MG63 (cell line): Measurements from ENCODE around the gene HDGFL2. TPM values are rescaled to one million over a fixed set of nuclear protein-coding genes. Genes with fewer than 3 reads are reported as not detected.

Experiments
- DNase-seq: peaks from one replicate; pipeline ENCODE4 v3.0.0-alpha.2; 2020
- H3K27me3 ChIP-seq: fragments of 250-450 bp; sonication (Bioruptor Pico); 2 replicates; pipeline ENCODE4 v1.5.1; 2020; ENCODE audit warnings: mild to moderate bottlenecking, moderate library complexity
- H3K36me3 ChIP-seq: fragments of 250-450 bp; sonication (Bioruptor Pico); 2 replicates; pipeline ENCODE4 v1.5.1; 2020; ENCODE audit warnings: mild to moderate bottlenecking, moderate library complexity
- H3K4me3 ChIP-seq: fragments of 250-450 bp; sonication (Bioruptor Pico); 2 replicates; pipeline ENCODE4 v1.5.1; 2020; ENCODE audit warnings: mild to moderate bottlenecking, moderate library complexity
- H3K9me3 ChIP-seq: fragments of 250-450 bp; sonication (Bioruptor Pico); 2 replicates; pipeline ENCODE4 v1.5.1; 2020; ENCODE audit warnings: mild to moderate bottlenecking, moderate library complexity
- total RNA-seq: library from RNA; depleted of rRNA; stranded (reverse); fragments of >200 nt; shearing (Covaris generic); gene quantifications from 2 replicates; pipeline ENCODE4 v1.2.3, GENCODE V29; 2014; ENCODE audit warnings: low replicate concordance; rRNA removed

The HDGFL2 gene
- 19.5 and 29.8 TPM in 2 replicates for total RNA-seq

DNA sequence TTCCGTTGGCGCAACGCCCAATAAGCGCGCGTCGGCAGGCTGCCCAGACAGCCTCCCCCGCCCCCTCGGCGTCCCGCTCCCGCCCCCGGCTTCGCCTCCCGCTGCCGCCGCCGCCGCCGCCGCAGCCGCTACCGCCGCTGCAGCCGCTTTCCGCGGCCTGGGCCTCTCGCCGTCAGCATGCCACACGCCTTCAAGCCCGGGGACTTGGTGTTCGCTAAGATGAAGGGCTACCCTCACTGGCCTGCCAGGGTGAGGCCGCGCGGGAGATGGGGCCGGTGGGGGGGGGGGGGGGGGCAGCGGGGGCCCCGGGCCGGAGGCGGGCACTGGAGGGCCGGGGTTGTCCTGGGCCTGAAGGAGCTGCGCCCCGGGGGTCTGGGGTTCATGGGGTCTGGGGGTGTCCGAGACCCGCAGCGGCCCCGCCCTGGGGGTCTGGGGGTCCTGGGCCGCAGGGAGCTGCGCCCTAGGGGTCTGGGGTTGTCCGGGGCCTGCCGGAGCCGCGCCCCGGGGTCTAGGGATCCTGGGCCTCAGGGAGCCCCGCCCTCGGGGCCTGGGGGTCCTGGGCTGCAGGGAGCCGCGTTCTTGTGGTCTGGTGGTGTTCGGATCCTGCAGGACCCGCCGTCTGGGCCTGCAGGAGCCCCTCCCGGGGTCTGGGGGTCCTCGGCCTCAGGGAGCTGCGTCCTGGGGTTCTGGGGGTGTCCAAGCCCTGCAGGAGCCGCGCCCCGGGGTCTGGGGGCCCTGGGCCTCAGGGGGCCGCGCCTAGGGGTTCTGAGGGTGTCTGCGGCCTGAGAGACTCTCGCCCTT lies at the start of gene HDGFL2:
Gene HDGFL2, plus strand, starts transcription at position 124 of the 801 bp plus-strand sequence. Its CDS starts 54 bp downstream, at position 178.
- H3K4me3 ChIP-seq = peak within 1 kb of the TSS; percentile 62
- DNase-seq = no peak
- H3K9me3 ChIP-seq = no peaks in the 10 kb centered on the region
- no peaks in the 10 kb centered on the region for H3K36me3 ChIP-seq
- H3K27me3 ChIP-seq = no peaks in the 10 kb centered on the region

DNA sequence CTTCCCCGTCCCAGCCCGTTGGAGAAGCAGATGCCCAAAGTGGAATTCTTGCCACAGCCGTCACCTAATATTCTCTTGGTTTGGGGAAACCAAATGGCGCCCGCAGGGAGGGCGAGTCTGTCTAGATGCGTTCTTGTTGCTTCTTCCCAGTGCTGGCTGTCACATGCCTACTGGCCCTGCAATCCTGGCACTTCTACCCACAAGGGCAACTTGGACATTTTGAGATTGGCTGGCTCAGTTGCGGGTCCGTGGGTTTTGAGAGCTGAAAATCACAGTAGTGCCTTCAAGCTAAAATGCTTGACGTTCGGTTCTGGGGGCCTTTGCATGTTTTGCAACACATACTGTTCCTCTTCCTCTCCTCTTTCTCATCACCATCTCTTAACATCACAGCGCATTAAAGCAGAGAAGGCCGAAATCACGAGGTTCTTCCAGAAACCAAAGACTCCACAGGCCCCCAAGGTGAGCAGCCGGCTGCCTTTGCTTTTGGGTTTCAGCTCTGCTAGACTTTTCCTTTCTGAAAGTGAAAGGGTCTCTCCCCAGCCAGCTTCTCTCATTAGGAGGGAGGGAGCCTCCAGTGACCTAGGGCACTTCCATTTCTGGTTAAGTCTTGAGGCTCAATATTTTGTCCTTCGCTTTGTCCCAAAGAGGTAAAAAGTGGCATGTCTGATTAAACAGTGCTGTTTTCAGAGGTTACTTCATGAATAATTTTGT lies 48.5 kb upstream of the HDGFL2 start:
- DNase-seq = no peak
- Histone ChIP-seq H3K27me3 (no peaks in the 10 kb centered on the region), H3K9me3 (no peaks in the 10 kb centered on the region), H3K36me3 (peaks cover 3% of the 10 kb centered on the region), H3K4me3 (no peak overlapping the region)

DNA sequence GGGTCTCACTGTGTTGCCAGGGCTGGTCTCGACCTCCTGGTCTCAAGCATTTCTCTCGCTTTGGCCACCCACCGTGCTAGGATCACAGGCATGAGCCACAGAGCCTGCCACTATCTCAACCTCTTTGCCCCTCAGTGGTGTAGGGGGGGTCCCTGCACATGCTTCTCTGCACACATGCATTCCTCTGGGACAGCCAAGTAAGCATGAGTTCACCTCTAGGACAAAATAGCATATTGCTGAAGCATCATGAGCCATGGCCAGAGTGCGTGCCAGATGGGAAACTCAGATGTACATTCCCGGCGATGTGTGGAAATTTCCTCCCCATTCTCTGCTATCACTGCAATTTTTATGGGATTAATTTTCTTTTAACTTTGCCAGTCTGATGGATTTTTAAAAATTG lies 46.6 kb upstream of the HDGFL2 start:
- H3K9me3 ChIP-seq = no peaks in the 10 kb centered on the region
- peaks cover 3% of the 10 kb centered on the region for H3K36me3 ChIP-seq
- H3K4me3 ChIP-seq = no peak overlapping the region
- H3K27me3 ChIP-seq = no peaks in the 10 kb centered on the region
- no peak for DNase-seq

DNA sequence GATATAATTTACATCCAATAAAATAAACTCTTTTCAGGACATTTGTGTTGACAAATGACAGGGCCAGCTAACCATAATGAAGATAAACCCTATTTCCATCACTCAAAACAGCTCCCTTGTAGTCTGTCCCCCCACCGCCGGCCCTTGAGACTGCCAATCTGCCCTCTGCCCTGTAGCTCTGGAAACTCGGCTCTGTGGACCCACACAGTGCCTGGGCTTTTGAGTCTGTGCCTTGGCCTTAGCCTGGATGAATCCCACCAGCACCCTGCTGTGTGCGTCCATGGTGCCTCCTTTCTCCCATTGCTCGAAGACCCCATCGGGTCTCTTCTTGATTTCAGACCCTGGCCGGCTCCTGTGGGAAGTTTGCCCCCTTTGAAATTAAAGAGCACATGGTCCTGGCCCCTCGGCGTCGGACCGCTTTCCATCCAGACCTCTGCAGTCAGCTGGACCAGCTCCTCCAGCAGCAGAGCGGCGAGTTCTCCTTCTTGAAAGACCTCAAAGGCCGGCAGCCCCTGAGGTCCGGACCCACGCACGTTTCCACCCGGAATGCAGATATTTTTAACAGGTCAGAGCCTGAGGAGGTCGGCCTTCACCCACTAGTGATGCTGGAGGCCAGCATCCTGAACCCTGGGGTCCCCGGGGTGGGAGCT lies 43.6 kb upstream of the HDGFL2 start:
- H3K27me3 ChIP-seq = no peaks in the 10 kb centered on the region
- no peak for DNase-seq
- H3K4me3 ChIP-seq = no peak overlapping the region
- H3K36me3 ChIP-seq = peaks cover 3% of the 10 kb centered on the region
- no peaks in the 10 kb centered on the region for H3K9me3 ChIP-seq

DNA sequence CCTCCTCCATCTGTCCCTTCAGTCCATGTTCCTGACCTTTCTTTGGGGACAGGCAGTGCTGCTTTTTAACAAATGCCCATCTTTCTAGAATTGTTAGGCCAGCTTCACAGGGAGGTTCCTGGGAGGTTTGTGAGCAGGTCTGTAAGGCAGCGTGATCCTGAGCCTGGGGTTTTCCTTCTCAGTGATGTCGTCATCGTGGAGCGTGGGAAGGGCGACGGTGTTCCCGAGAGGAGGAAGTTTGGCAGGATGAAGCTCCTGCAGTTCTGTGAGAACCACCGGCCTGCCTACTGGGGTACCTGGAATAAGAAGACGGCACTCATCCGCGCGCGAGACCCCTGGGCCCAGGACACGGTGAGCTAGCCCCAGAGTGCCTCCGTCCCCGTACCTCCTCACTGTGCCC lies 42.8 kb upstream of the HDGFL2 start:
- H3K36me3 ChIP-seq = peaks cover 3% of the 10 kb centered on the region
- no peaks in the 10 kb centered on the region for H3K27me3 ChIP-seq
- H3K4me3 ChIP-seq = no peak overlapping the region
- no peaks in the 10 kb centered on the region for H3K9me3 ChIP-seq
- no peak for DNase-seq

DNA sequence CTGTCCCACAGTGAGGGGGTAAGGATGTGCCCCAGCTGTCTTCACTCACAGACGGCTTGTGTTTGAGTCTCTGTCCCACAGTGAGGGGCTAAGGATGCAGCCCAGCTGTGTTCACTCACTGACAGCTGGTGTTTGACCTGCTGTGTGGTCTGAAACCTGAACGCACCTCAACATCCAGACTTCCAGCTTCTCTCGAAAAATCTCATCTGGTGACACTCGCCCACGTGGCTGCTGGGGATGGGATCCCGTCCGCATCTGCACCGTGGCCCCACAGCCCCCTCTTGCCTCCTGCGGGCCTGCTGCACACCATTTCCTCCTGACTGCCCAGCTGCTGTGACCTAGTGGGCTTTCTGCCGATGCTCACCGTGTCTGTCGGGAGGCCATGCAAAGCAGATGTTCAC lies 42.3 kb upstream of the HDGFL2 start:
- H3K4me3 ChIP-seq = no peak overlapping the region
- no peaks in the 10 kb centered on the region for H3K27me3 ChIP-seq
- no peaks in the 10 kb centered on the region for H3K9me3 ChIP-seq
- no peak for DNase-seq
- H3K36me3 ChIP-seq = peaks cover 3% of the 10 kb centered on the region

DNA sequence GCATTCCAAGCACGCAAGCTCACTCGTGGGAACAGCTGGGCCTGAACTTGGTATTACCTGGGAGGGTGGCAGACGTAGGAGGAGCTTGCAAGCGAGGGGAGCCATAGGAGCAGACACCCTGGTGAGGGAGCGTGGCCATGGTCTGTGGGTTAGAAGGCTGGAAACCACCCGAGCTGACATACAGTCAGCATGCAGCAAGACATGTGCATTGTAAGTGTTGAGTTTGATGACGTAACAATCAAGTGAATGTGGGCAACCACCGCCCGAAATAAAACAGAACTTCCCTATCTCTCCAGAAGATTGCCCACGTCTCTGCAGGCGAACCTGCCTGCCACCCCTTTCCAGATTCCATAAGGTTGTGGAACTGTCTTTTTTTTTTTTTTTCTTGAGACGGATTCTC lies 41.3 kb upstream of the HDGFL2 start:
- Histone ChIP-seq H3K36me3 (peaks cover under 1% of the 10 kb centered on the region), H3K9me3 (no peaks in the 10 kb centered on the region), H3K27me3 (no peaks in the 10 kb centered on the region), H3K4me3 (no peak overlapping the region)
- no peak for DNase-seq

DNA sequence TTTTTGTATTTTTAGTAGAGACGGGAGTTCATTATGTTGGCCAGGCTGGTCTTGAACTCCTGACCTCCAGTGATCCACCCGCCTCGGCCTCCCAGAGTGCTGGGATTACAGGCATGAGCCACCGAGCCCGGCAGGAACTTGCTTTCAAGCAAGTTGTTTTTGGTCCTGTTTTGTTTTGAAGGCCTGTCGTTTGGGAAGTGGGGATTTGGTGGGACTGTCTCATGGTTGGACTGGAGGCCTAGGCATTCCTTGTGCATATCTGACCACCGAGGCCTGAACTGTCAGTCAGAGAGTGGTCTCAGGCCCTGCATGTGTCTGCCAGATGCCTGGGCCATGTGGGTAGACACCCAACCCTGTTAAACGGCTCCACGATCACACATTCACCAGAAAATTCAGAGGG lies 40.8 kb upstream of the HDGFL2 start:
- no peak for DNase-seq
- H3K36me3 ChIP-seq = no peaks in the 10 kb centered on the region; the same call in 1 of the 2 replicates
- no peak overlapping the region for H3K4me3 ChIP-seq
- H3K9me3 ChIP-seq = no peaks in the 10 kb centered on the region
- H3K27me3 ChIP-seq = no peaks in the 10 kb centered on the region

DNA sequence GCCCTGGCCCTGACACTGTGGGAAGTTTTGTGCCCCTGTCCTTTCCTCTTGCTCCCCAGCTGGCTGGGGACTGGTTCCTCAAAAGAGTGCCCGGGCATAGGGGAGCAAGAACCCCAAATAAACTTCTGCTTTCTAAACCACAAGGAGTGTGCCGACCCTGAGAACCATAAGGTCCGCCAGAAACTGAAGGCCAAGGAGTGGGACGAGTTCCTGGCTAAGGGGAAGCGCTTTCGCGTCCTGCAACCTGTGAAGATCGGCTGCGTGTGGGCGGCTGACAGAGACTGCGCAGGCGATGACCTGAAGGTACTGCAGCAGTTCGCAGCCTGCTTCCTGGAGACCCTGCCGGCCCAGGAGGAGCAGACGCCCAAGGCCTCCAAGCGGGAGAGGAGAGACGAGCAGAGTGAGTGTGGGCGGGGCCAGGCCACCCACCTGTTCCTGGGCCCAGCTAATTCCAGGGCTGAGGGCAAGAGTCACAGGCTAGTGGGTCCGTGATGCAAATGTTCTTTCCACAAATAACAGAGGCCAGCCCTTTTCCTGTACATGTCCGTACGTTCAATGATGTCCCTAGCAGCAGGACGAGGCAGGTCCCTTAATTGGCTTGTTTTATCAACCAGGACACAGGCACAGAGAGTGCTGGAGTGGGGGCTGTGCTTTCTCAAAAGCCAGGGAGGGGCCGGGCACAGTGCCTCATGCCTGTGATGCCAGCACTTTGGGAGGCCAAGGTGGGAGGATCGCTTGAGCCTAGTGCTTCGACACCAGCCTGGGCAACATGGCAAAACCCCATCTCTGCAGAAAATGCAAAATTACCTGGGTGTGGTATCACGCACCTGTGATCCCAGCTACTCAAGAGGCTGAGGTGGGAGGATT lies 40.1 kb upstream of the HDGFL2 start:
- H3K27me3 ChIP-seq = no peaks in the 10 kb centered on the region
- H3K9me3 ChIP-seq = no peaks in the 10 kb centered on the region
- no peak overlapping the region for H3K4me3 ChIP-seq
- DNase-seq = no peak
- no peaks in the 10 kb centered on the region; the same call in 1 of the 2 replicates for H3K36me3 ChIP-seq

DNA sequence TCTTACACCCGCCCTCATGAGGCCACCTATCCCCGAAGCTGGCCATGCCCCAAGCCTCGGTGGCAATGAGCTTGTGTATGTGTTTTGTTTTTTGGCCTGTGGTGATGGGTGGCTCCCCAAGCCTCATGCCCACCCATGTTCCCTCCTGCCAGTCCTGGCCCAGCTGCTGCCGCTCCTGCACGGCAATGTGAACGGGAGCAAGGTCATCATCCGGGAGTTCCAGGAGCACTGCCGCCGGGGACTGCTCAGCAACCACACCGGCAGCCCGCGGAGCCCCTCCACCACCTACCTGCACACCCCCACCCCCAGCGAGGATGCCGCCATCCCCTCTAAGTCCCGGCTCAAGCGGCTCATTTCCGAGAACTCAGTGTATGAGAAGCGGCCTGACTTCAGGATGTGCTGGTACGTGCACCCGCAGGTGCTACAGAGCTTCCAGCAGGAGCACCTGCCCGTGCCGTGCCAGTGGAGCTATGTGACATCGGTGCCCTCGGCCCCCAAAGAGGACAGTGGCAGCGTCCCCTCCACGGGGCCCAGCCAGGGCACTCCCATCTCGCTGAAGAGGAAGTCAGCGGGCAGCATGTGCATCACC lies 39.1 kb upstream of the HDGFL2 start:
- DNase-seq = no peak
- Histone ChIP-seq H3K9me3 (no peaks in the 10 kb centered on the region), H3K27me3 (no peaks in the 10 kb centered on the region), H3K36me3 (no peaks in the 10 kb centered on the region; the same call in 1 of the 2 replicates), H3K4me3 (no peak overlapping the region)

DNA sequence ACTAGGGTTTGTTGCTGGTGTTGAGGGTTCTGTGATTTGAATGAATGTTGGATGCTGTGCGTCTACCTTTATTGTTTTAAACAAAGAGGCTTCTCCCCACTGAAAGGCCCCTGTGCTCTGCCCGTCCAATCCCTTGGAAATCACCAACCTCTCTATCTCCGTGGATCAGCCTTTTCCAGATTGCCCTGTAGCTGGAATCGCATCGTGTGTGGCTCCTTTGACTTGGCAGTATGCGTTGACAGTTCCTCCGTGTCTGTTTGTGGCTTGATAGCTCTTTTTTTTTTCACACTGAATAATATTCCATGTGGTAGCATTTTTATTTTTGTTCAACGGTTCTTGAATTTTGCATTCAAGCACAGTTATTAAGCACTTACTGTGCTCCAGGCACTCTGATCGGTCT lies 37.7 kb upstream of the HDGFL2 start:
- no peak for DNase-seq
- Histone ChIP-seq H3K27me3 (no peaks in the 10 kb centered on the region), H3K4me3 (no peak overlapping the region), H3K9me3 (no peaks in the 10 kb centered on the region), H3K36me3 (no peaks in the 10 kb centered on the region; the same call in 1 of the 2 replicates)

DNA sequence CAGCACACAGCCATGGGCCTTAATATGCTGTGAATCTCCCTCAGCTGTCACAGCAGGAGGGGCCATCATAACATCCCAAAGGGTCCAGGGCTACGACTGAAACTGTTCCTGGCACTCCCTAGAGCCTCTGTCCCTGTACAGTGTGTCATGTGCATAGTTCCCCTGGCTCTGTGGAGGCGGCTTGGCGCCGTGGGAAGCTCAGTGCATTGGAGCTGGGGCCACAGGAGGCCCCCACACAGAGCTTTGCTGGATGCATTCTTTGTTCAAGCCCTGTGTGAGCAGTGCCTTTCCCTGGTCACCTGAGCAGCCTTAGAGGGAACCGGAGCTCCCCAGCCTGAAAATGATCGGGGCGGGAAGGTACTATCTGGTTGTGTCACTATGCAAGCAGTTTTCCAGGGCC lies 35.9 kb upstream of the HDGFL2 start:
- H3K27me3 ChIP-seq = no peaks in the 10 kb centered on the region
- H3K4me3 ChIP-seq = no peak overlapping the region
- H3K36me3 ChIP-seq = no peaks in the 10 kb centered on the region; the same call in 1 of the 2 replicates
- no peak for DNase-seq
- H3K9me3 ChIP-seq = no peaks in the 10 kb centered on the region

DNA sequence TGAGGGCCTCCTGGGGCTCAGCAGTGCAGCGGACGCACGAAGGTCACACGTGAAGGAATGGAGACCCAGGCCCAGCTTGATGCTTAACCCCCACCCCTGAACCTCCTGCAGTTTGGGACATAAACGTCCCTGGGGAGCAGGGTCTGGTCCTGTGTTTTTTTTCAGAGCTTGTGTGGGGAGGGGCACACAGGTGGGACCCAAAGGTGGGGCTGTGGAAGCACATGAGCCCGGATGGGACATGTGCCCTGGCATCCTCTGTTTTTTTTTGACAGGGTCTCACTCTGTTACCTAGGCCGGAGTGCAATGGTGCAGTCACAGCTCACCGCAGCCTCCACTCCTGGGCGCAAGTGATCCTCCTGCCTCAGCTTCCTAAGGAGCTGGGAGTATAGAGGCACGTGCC lies 35.0 kb upstream of the HDGFL2 start:
- H3K4me3 ChIP-seq = no peak overlapping the region
- no peak for DNase-seq

DNA sequence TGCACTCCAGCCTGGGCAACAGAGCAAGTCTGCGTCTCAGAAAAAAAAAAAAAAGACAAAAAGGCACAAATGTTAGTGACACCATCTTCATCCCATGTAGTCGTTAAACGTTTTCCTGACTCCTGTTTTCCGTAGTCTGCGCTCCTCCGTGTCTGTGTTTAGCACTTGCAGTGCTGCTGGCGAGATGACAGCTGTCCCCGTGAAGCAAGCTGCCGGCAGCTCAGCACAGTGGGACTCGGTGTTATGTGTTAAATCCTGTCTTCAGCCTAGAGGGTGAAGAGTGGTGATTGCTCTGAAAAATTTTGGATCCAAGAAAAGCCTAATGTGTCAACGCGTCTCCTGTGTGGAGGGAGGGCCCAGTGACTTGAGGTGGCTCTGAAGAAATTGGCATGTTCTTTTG lies 32.9 kb upstream of the HDGFL2 start:
- H3K36me3 ChIP-seq = no peaks in the 10 kb centered on the region
- H3K9me3 ChIP-seq = no peaks in the 10 kb centered on the region

More for the DNA sequence above, 35.0 kb upstream of the HDGFL2 start:
- no peaks in the 10 kb centered on the region for H3K36me3 ChIP-seq
- no peaks in the 10 kb centered on the region for H3K27me3 ChIP-seq
- H3K9me3 ChIP-seq = no peaks in the 10 kb centered on the region

DNA sequence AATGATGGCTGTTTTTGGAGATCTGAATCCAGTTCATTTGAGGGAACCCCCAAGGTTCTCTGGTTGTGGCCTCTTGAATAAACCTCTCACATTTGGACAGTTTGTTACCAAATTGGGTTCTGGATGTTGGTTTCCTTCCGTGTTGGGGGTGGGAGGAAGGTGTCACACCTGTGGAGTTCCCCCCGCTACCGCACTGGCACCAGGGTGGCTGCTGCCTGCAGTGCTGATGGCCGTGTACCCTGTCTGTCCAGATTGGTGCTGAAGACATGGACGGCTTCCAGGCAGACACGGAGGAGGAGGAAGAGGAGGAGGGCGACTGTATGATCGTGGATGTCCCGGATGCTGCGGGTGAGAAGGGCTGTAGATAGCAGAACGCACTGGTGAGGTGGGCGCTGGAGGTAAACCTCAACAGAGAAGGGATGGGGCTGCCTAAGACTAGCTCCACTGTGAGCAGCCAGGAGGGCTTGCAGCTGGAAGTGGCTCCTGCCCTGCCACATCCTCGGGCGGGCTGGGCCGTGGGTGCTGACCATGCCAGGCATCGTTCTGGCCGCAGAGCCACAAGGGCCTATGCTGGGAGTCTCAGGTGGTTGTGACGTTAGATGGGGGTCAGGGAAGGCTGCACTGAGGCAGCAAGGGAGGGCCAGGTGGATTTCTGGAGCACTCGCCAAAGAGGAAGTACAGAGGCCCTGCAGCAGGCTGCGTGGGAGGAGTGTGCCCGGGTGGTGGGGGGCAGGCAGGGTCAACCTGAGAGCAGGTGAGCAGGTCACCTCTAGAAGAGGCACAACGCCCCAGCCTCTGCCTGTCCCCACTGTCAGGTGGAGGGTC lies 29.9 kb upstream of the HDGFL2 start:
- no peak overlapping the region for H3K4me3 ChIP-seq
- H3K27me3 ChIP-seq = no peaks in the 10 kb centered on the region
- no peaks in the 10 kb centered on the region; the same call in 1 of the 2 replicates for H3K36me3 ChIP-seq
- DNase-seq = no peak
- H3K9me3 ChIP-seq = no peaks in the 10 kb centered on the region

More for the DNA sequence above, 32.9 kb upstream of the HDGFL2 start:
- no peak for DNase-seq
- H3K27me3 ChIP-seq = no peaks in the 10 kb centered on the region
- no peak overlapping the region for H3K4me3 ChIP-seq
